K562 (cell line): ENCODE results near the gene DUSP16. TPM values are rescaled to one million over a fixed set of nuclear protein-coding genes. Genes with fewer than 3 reads are reported as not detected.

Source experiments
- ATAC-seq: fragments of 200-7000 bp; cut with Tn5 transposase; 3 replicates; pipeline ENCODE4 v1.9.1; 2020; ENCODE audit warnings: moderate library complexity
- BruUV-seq: library from RNA; stranded (reverse); fragments of 400-500 nt; replicated peaks from 2 replicates; lab custom pipeline; 2021; lab: Mats Ljungman, UMichigan
- CTCF ChIA-PET: fragments of 300-600 bp; formaldehyde crosslinking; extraction: SDS; loops from one replicate; lab custom pipeline; 2021; ENCODE audit warnings: low intra/inter-chr PET ratio; lab: Yijun Ruan, JAX
- POLR2A ChIA-PET: fragments of 300-600, 350-650 bp; sonication (Branson Sonifier 250); formaldehyde crosslinking; extraction: SDS; loops from one replicate; lab custom pipeline; 2021; ENCODE audit warnings: antibody characterized with exemption, inconsistent platforms; lab: Yijun Ruan, JAX
- DNase-seq, 4 experiments: peaks; one replicate each; pipeline versions ENCODE4 v3.0.0 to v3.0.0-alpha.2; 2011 to 2018; ENCODE audit warnings: low spot score in 3 of 4, mixed read lengths in 3 of 4; ENCODE audit errors: extremely low read depth in 1 of 4
- FAIRE-seq: peaks from 2 replicates; lab custom pipeline; 2011; peaks lifted over from hg19 to GRCh38; lab: Jason Lieb, UNC
- H2AFZ ChIP-seq: 2 replicates; pipeline ENCODE4 v1.6.0; 2011; ENCODE audit warnings: low read depth, low read length, control low read depth, inconsistent platforms
- H3K27ac ChIP-seq: fragments of 200-600 bp; 3 replicates; pipeline ENCODE4 v1.8.0; 2011; ENCODE audit warnings: low read depth, mild to moderate bottlenecking, control low read depth, inconsistent platforms, low read length, moderate library complexity, mixed read lengths; ENCODE audit errors: extremely low read depth
- H3K27me3 ChIP-seq, 2 experiments: fragments of 300-600 bp in 1 of 2; 2 replicates in 1 of 2; 3 replicates in 1 of 2; pipeline versions ENCODE4 v1.6.0 to v1.8.0; 2011; ENCODE audit warnings: inconsistent platforms in 2 of 2, low read length in 2 of 2, mild to moderate bottlenecking in 1 of 2, mixed read lengths in 1 of 2, moderate library complexity in 1 of 2; ENCODE audit not compliant: control insufficient read depth in 2 of 2, insufficient read depth in 2 of 2
- H3K36me3 ChIP-seq: fragments of 300-600 bp; 3 replicates; pipeline ENCODE4 v1.8.0; 2011; ENCODE audit warnings: mild to moderate bottlenecking, low read length, inconsistent platforms; ENCODE audit not compliant: control insufficient read depth, insufficient read depth
- H3K4me1 ChIP-seq, 2 experiments: fragments of 200-600 bp in 1 of 2; replicated peaks in 1 of 2; 2 replicates in 1 of 2; 3 replicates in 1 of 2; pipeline versions ENCODE4 v1.5.1 to v1.8.0; 2011; ENCODE audit warnings: inconsistent platforms in 2 of 2, low read length in 2 of 2, mild to moderate bottlenecking in 1 of 2, mixed read lengths in 1 of 2, moderate library complexity in 1 of 2; ENCODE audit not compliant: control insufficient read depth in 2 of 2, insufficient read depth in 2 of 2
- H3K4me2 ChIP-seq: 2 replicates; pipeline ENCODE4 v1.6.1; 2011; ENCODE audit warnings: low read length, control low read depth, inconsistent platforms, mixed read lengths; ENCODE audit not compliant: insufficient read depth
- H3K4me3 ChIP-seq: fragments of 200-600 bp; sonication (generic), shearing (Covaris generic); 2 replicates; pipeline ENCODE4 v1.5.1; 2016; ENCODE audit warnings: control low read depth, inconsistent platforms
- H3K79me2 ChIP-seq: fragments of 200-600 bp; 3 replicates; pipeline ENCODE4 v1.8.0; 2011; ENCODE audit warnings: low read length, inconsistent platforms; ENCODE audit not compliant: control insufficient read depth, insufficient read depth
- H3K9ac ChIP-seq, 2 experiments: 2 replicates each; pipeline versions ENCODE4 v1.6.0 to v1.6.1; 2011; ENCODE audit warnings: low read depth in 2 of 2, low read length in 2 of 2, control low read depth in 1 of 2, inconsistent platforms in 1 of 2, mild to moderate bottlenecking in 1 of 2, mixed read lengths in 1 of 2; ENCODE audit not compliant: insufficient read depth in 1 of 2
- H3K9me1 ChIP-seq: one replicate; pipeline ENCODE4 v1.6.0; 2011; ENCODE audit warnings: inconsistent platforms, mild to moderate bottlenecking, low read length, moderate library complexity; ENCODE audit not compliant: control insufficient read depth, insufficient read depth
- H3K9me3 ChIP-seq: replicated peaks from 2 replicates; pipeline ENCODE4 v1.5.1; 2011; ENCODE audit warnings: low read depth, low read length, inconsistent platforms; ENCODE audit not compliant: control insufficient read depth, insufficient read depth
- H4K20me1 ChIP-seq: replicated peaks from 2 replicates; pipeline ENCODE4 v1.6.1; 2011; ENCODE audit warnings: low read length, inconsistent platforms, mixed read lengths; ENCODE audit not compliant: control insufficient read depth, insufficient read depth
- BACH1 ChIP-seq: fragments of 200-800 bp; sonication (Bioruptor generic); IDR thresholded peaks from 2 replicates; pipeline ENCODE4 v1.6.1; 2016; ENCODE audit warnings: missing genetic modification characterization, missing compliant biosample characterization
- EP300 ChIP-seq: IDR thresholded peaks from 2 replicates; pipeline ENCODE4 v1.6.1; 2012; ENCODE audit warnings: low read length, improper control_type of control experiment
- LEF1 ChIP-seq: fragments of 450-650 bp; IDR thresholded peaks from 2 replicates; pipeline ENCODE4 v1.6.1; 2016; ENCODE audit warnings: mild to moderate bottlenecking
- NR2F6 ChIP-seq: fragments of 450-650 bp; formaldehyde crosslinking; IDR thresholded peaks from 2 replicates; pipeline ENCODE4 v1.4.0; 2020; ENCODE audit warnings: mild to moderate bottlenecking
- RBFOX2 ChIP-seq: fragments of 200-400 bp; formaldehyde crosslinking; IDR thresholded peaks from 2 replicates; pipeline ENCODE4 v1.6.1; 2017; ENCODE audit warnings: low read depth, mild to moderate bottlenecking, low read length, moderate library complexity
- SRSF7 ChIP-seq: fragments of 200-400 bp; formaldehyde crosslinking; optimal IDR thresholded peaks from 2 replicates; pipeline ENCODE3; 2017; ENCODE audit warnings: mild to moderate bottlenecking, low read depth, low read length
- TGIF2 ChIP-seq: sonication (generic); formaldehyde crosslinking; IDR thresholded peaks from 2 replicates; pipeline ENCODE4 v1.8.1; 2022; ENCODE audit warnings: mild to moderate bottlenecking, missing genetic modification reagents, moderate library complexity
- WHSC1 ChIP-seq: IDR thresholded peaks from one replicate; pipeline ENCODE4 v1.6.1; 2012; ENCODE audit warnings: low read length, control low read depth, inconsistent platforms
- ZNF239 ChIP-seq: fragments of 250-450 bp; sonication (Bioruptor Pico); IDR thresholded peaks from 2 replicates; pipeline ENCODE4 v1.4.0; 2020; ENCODE audit warnings: mild to moderate bottlenecking
- ZNF274 ChIP-seq: IDR thresholded peaks from 2 replicates; pipeline ENCODE4 v1.6.1; 2011; ENCODE audit warnings: low read depth, mild to moderate bottlenecking, low read length, moderate library complexity, borderline replicate concordance
- ZNF449 ChIP-seq: fragments of 250-450 bp; sonication (Bioruptor Pico); IDR thresholded peaks from 2 replicates; pipeline ENCODE4 v1.8.0; 2022; ENCODE audit warnings: moderate library complexity, mild to moderate bottlenecking, inconsistent platforms
- WGBS: fragments of 100-300 bp; shearing (Covaris generic); methylation state at CpG from one replicate; pipeline ENCODE4 v1.1.6; 2016; ENCODE audit warnings: low coverage, mixed read lengths; ENCODE audit not compliant: insufficient coverage; ENCODE audit errors: missing lambda C conversion rate; 5-methylcytosine and 5-hydroxymethylcytosine counted together
- in situ Hi-C: fragments of 300-500 bp; cut with MboI; formaldehyde crosslinking; loops from 4 replicates; pipeline ENCODE4 v1.15.0; 2018; ENCODE audit warnings: inconsistent platforms, mixed read lengths
- intact Hi-C: fragments of 100-400 bp; cut with micrococcal nuclease; formaldehyde crosslinking; loops from 2 replicates; pipeline ENCODE4 v1.14.2; 2022
- polyA plus RNA-seq, 8 experiments: library from polyadenylated mRNA; depleted of rRNA in 4 of 8; stranded (reverse) in 5 of 8; unstranded in 3 of 8; fragments of >200 nt; fragmentation: Nextera tagmentation in 2 of 8; fragmentation: Illumina TruSeq in 1 of 8; extraction: Ambion mirVana in 2 of 8; extraction: Trizol in 1 of 8; gene quantifications; 2 replicates each; pipeline versions ENCODE4 v1.2.1 to v1.2.3, GENCODE V29; 2011 to 2014; ENCODE audit warnings: inconsistent platforms in 1 of 8, missing spikeins in 1 of 8
- total RNA-seq, 7 experiments: library from RNA; depleted of rRNA in 6 of 7; stranded (reverse); fragments of >200 nt in 6 of 7; fragmentation: Illumina TruSeq in 2 of 7; extraction: Trizol in 2 of 7; gene quantifications; 2 replicates each; pipeline versions ENCODE4 v1.2.1 to v1.2.3, GENCODE V29; 2011 to 2021; ENCODE audit warnings: low replicate concordance in 1 of 7
- TF ChIP-seq, protein P1 (sequence below): sonication (generic); formaldehyde crosslinking; IDR thresholded peaks from 2 replicates; pipeline ENCODE4 v1.9.0; 2022; ENCODE audit warnings: mild to moderate bottlenecking, missing genetic modification reagents
- TF ChIP-seq, protein P2 (sequence below), 3 experiments: IDR thresholded peaks in 2 of 3; conservative IDR thresholded peaks in 1 of 3; 2 replicates each; pipeline ENCODE4 v1.5.1; 2011 to 2012; ENCODE audit warnings: low read length in 3 of 3, mild to moderate bottlenecking in 3 of 3, control low read depth in 2 of 3, improper control_type of control experiment in 1 of 3, inconsistent platforms in 1 of 3, low read depth in 1 of 3, mixed read lengths in 1 of 3, moderate library complexity in 1 of 3; ENCODE audit not compliant: insufficient read depth in 2 of 3

DUSP16 gene
- total and polyA plus RNA-seq, 9 of the 15 experiments (the other 6 are each of a cell fraction or from before 2014, with no cell fraction given): 0.70 to 12.3 (median 5.7) TPM

GRCh38 chr12:12587878-12588277, 25.2 kb upstream of the DUSP16 start (continued):
- TF ChIP-seq ZNF449 (CRISPR knock-in tag) (no peak), EP300 (no peak), RBFOX2 (no peak)
- TF ChIP-seq, all 486 proteins: peak for 0

DNA sequence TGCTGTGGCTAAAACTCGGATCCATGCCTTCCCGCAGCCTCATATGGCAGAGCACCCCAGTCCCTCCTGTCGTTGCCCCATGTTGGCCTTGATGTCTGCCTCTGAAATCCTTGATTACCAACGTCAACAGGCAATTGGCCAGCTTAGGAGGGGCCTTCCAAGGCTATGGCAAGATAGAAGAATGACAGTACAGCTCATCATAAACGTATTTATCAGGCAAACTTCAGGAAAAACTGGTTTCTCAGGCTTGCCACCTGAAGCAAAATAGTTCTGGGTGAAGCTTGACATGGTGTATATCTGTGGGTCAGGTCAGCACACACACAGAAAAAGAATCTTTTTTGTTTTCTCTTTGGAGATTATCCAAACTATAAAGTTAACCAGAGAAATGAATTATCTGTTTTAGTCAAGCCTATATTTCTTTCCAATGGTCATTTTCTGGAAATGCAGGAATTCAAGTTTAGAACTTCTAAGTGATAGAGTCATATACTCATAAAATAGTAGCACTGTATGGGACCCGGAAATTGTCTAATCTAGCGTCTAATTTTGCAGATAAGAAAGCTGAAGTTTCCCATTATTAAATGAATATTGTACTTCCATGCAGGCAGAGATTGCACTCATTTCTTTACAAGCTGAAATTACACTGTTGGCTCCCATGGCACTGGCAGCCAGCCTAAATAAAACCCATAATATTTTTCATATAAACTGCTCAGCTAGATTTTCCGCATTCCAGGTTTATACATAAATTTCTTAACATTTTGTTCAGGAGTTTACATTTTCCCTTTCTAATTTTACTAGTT, 24.4 kb upstream of the DUSP16 start:
- no peak for DNase-seq
- FAIRE-seq: no peak
- BruUV-seq: no TSS peak
- 4% methylated on average over 8 of the region's 8 CpGs for WGBS
- no peak for ATAC-seq
- no peaks in the 10 kb centered on the region for H3K79me2 ChIP-seq
- POLR2A ChIA-PET: interaction anchor here (0.7 kb wide), 1 partner anchor 23 kb away, joined by 3 read pairs; no protein-coding TSS in a partner anchor
- H3K27ac ChIP-seq: no peak overlapping the region
- H3K4me1 ChIP-seq: no peaks in the 10 kb centered on the region
- no peak overlapping the region for H2AFZ ChIP-seq
- in situ Hi-C loops: no loop called here
- H3K9ac ChIP-seq: no peak overlapping the region
- intact Hi-C loops: no loop called here
- TF ChIP-seq TGIF2 (no peak), LEF1 (no peak), ZNF239 (CRISPR knock-in tag) (no peak), BACH1 (tag) (no peak), ZNF274 (no peak), NR2F6 (CRISPR knock-in tag) (no peak), SRSF7 (no peak), WHSC1 (no peak)
- TF ChIP-seq, protein P1, sequence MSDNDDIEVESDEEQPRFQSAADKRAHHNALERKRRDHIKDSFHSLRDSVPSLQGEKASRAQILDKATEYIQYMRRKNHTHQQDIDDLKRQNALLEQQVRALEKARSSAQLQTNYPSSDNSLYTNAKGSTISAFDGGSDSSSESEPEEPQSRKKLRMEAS (CRISPR knock-in tag): no peak
- TF ChIP-seq, protein P2, sequence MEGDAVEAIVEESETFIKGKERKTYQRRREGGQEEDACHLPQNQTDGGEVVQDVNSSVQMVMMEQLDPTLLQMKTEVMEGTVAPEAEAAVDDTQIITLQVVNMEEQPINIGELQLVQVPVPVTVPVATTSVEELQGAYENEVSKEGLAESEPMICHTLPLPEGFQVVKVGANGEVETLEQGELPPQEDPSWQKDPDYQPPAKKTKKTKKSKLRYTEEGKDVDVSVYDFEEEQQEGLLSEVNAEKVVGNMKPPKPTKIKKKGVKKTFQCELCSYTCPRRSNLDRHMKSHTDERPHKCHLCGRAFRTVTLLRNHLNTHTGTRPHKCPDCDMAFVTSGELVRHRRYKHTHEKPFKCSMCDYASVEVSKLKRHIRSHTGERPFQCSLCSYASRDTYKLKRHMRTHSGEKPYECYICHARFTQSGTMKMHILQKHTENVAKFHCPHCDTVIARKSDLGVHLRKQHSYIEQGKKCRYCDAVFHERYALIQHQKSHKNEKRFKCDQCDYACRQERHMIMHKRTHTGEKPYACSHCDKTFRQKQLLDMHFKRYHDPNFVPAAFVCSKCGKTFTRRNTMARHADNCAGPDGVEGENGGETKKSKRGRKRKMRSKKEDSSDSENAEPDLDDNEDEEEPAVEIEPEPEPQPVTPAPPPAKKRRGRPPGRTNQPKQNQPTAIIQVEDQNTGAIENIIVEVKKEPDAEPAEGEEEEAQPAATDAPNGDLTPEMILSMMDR (IDR thresholded peaks at IDR 0.05 in 2 of 3, conservative IDR thresholded peaks at IDR 0.05 in 1 of 3; ENCODE audit: insufficient read depth in 2 of 3, low read depth in 1 of 3, low read length in 3 of 3): no peak
- no peaks in the 10 kb centered on the region for H3K9me3 ChIP-seq
- H3K27me3 ChIP-seq: peaks cover 0 to 10% of the 10 kb centered on the region in 2 experiments; a peak in 2 of 5 replicates
- no peak overlapping the region for H3K4me3 ChIP-seq
- H3K36me3 ChIP-seq: no peaks in the 10 kb centered on the region
- CTCF ChIA-PET: no interaction called here
- H4K20me1 ChIP-seq: no peaks in the 10 kb centered on the region
- no peaks in the 10 kb centered on the region for H3K9me1 ChIP-seq
- H3K4me2 ChIP-seq: no peak overlapping the region
